ENCODE data around the gene GOSR1.

DNA sequence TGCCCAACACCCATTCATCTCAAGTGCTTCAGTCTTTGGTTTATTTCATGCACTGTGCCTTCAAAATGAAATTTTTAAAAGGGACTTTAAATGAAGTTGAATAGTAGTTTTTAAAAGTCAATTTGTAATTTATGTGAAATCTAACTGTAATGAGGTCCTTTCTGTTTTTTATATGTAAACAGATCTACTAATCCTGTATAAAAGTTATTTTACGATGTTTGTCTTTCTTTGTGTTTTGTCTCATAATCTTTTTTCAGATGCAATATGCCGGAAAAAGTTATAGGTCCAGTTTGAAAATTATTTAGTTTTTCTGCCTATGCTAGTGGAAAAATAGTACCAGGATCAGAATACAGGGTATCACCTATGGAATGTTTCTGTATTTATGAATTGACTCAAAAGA lies 8.7 kb upstream of the GOSR1 start:
- TF ChIP-seq GATA2 (IDR thresholded peaks at IDR 0.05; ENCODE audit: low read depth, low read length): no peak
- TF ChIP-seq GATA3 (IDR thresholded peaks at IDR 0.05; ENCODE audit: low read depth, low read length): no peak
